Mucosa of rectum (tissue), 2 donors: ENCODE data around the gene AP3S1.
"Not testable (repeated sequence)": the region's sequence is repeated elsewhere in the genome, so short reads cannot be mapped to it uniquely, and the experiment has no call there.

ENCODE experiments used
- H3K27ac ChIP-seq, 2 donors: one replicate each; pipeline ENCODE4 v1.7.0; 2013; ENCODE audit warnings: inconsistent platforms in 2 of 2, low read depth in 2 of 2, low read length in 2 of 2
- H3K27me3 ChIP-seq, 2 donors: one replicate each; pipeline ENCODE4 v1.7.0; 2013; ENCODE audit warnings: low read length in 2 of 2; ENCODE audit not compliant: control insufficient read depth in 2 of 2, insufficient read depth in 2 of 2
- H3K36me3 ChIP-seq, 2 donors: one replicate each; pipeline ENCODE4 v1.7.0; 2013; ENCODE audit warnings: low read length in 2 of 2; ENCODE audit not compliant: control insufficient read depth in 2 of 2, insufficient read depth in 2 of 2
- H3K4me1 ChIP-seq, 2 donors: one replicate each; pipeline ENCODE4 v1.7.0; 2013; ENCODE audit warnings: low read length in 2 of 2, mild to moderate bottlenecking in 1 of 2; ENCODE audit not compliant: control insufficient read depth in 2 of 2, insufficient read depth in 2 of 2
- H3K4me3 ChIP-seq, 2 donors: one replicate each; pipeline ENCODE4 v1.7.0; 2013; ENCODE audit warnings: low read length in 2 of 2
- H3K9ac ChIP-seq, 2 donors: one replicate each; pipeline ENCODE4 v1.7.0; 2013; ENCODE audit warnings: low read length in 2 of 2, low read depth in 1 of 2, mild to moderate bottlenecking in 1 of 2
- H3K9me3 ChIP-seq, 2 donors: one replicate each; pipeline ENCODE4 v1.7.0; 2013; ENCODE audit warnings: low read length in 2 of 2; ENCODE audit not compliant: control insufficient read depth in 2 of 2
- donor health status: healthy.
- donor health status: Normal muscosa, but diverticular disease.

The AP3S1 gene

DNA sequence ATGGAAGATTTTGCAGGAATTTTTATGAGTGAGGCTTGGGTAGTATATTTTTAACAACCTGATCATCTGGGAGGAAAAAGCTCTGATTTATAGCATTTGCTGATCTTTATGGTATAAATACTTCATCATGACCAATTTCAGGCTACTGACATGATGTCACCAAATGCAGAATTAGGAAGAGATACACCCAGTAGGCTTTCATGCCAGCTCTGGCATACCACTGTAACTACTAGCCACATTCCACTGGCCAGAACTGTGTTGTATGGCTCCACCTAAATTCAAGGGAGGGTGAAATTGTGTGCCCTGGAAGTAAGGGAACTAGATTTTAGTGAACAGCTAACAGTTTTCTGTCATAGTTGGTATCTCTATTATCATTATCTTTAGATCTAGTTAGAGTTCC lies 17.6 kb downstream of the AP3S1 start:
- Histone ChIP-seq H3K4me1 (peaks cover 8 to 13% of the 10 kb centered on the region in 2 donors), H3K4me3 (no peak overlapping the region), H3K9ac (no peak overlapping the region), H3K36me3 (no peaks in the 10 kb centered on the region), H3K27ac (no peak overlapping the region), H3K9me3 (peaks cover 0 to 3% of the 10 kb centered on the region in 2 donors), H3K27me3 (no peaks in the 10 kb centered on the region)

DNA sequence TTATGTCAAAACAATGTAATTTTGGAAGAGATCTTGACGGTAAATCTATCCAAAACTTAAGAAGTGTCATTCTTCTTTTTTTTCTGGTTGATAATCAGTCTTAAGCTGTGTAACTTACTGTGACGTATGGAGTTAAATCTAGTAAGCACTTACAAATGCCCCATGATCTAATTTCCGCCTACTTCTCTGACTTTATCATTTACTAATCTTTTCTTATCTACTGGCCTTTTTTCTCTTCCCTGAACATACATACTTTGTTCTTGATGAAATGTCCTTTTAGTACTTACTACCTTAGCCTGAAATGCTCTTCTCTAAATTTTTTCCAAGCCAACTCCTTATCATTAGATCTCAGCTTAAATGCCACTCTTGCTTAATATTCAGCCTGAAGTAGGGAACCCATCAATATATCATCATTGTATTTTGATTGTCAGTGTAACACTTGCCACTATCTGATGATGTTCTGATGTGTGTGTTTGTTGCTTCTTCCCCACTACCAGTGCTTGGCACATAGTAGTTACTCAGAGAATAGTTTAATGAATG lies 27.6 kb downstream of the AP3S1 start:
- no peaks in the 10 kb centered on the region for H3K4me1 ChIP-seq
- H3K27ac ChIP-seq = no peak overlapping the region
- no peak overlapping the region for H3K4me3 ChIP-seq
- H3K36me3 ChIP-seq = peaks cover 11 to 15% of the 10 kb centered on the region in 2 donors
- no peak overlapping the region for H3K9ac ChIP-seq
- no peaks in the 10 kb centered on the region for H3K9me3 ChIP-seq
- H3K27me3 ChIP-seq = no peaks in the 10 kb centered on the region

DNA sequence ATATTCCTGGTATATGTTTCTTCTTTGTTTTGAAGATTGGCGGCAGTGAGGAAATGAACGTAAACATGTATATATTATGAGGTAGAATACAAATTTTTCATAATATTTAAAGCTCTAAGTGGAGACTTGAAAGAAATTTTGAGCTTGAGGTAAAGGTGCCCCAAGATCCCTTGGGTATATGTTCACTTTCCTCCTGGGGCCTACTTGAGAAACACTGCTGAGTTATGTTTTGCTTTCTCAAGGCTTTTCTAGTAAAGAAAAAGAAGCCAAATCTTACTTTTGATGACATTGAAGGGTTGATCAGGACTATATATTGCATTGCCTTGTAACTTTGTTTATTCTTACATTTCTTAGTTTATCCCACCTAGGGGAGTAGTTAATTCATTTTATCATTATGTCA lies 30.7 kb downstream of the AP3S1 start:
- Histone ChIP-seq H3K9me3 (no peaks in the 10 kb centered on the region), H3K27me3 (no peaks in the 10 kb centered on the region), H3K36me3 (peaks cover 11 to 15% of the 10 kb centered on the region in 2 donors), H3K27ac (no peak overlapping the region), H3K9ac (no peak overlapping the region), H3K4me3 (no peak overlapping the region), H3K4me1 (no peaks in the 10 kb centered on the region)

DNA sequence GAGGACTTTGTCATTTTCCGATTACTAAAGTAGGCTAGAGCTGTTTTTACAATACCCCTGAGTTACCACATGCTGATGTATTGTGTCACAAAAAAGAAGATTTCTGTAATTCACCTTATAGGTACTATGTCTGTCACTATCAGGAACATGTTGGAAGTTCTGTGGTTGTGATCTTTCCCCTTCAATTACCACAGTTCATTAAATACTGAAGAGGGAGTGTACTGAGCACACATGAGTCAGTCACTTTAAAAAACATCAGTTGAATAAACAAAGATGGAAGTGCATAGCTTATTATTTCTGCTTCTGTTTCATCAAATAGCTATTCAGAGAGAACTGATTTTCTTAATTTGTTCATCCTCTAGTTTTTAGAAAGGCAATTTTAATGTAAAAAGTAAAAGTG lies 31.7 kb downstream of the AP3S1 start:
- Histone ChIP-seq H3K27me3 (no peaks in the 10 kb centered on the region), H3K36me3 (peaks cover 11 to 15% of the 10 kb centered on the region in 2 donors), H3K9ac (no peak overlapping the region), H3K4me3 (no peak overlapping the region), H3K4me1 (no peaks in the 10 kb centered on the region), H3K9me3 (no peaks in the 10 kb centered on the region), H3K27ac (no peak overlapping the region)

DNA sequence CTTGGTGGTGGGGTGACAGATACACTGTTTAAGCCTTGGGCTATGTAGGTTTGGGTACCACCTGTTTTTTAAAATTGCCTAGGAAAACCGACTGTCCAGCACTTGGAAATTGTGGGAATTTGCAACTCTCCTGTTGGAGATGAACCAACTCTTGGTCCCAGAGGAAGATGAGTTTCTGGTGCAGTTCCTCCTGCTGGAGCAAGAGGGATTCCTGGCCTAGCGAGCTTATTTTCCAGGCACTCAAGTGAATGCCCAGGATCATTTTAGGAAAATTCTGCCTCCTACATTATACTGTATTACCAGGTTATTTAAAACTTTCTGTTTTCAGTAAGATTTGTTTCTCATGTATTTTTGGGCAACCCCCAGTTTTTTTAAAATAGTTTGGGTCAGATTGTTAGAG lies 33.7 kb downstream of the AP3S1 start:
- Histone ChIP-seq H3K4me1 (no peaks in the 10 kb centered on the region), H3K4me3 (no peak overlapping the region), H3K27me3 (no peaks in the 10 kb centered on the region), H3K27ac (no peak overlapping the region), H3K9me3 (no peaks in the 10 kb centered on the region), H3K9ac (no peak overlapping the region), H3K36me3 (peaks cover 7 to 12% of the 10 kb centered on the region in 2 donors)

DNA sequence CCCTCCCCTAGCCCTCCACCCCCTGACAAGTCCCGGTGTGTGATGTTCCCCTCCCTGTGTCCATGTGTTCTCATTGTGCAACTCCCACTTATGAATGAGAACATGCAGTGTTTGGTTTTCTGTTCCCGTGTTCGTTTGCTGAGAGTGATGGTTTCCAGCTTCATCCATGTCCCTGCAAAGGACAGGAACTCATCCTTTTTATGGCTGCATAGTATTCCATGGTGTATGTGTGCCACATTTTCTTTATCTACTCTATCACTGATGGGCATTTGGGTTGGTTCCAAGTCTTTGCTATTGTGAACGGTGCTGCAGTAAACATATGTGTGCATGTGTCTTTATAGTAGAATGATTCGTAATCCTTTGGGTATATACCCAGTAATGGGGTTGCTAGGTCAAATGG lies 35.6 kb downstream of the AP3S1 start:
- not testable (repeated sequence) for H3K27me3 ChIP-seq, H3K27ac ChIP-seq, H3K4me3 ChIP-seq, H3K9me3 ChIP-seq, H3K36me3 ChIP-seq, H3K9ac ChIP-seq, H3K4me1 ChIP-seq

DNA sequence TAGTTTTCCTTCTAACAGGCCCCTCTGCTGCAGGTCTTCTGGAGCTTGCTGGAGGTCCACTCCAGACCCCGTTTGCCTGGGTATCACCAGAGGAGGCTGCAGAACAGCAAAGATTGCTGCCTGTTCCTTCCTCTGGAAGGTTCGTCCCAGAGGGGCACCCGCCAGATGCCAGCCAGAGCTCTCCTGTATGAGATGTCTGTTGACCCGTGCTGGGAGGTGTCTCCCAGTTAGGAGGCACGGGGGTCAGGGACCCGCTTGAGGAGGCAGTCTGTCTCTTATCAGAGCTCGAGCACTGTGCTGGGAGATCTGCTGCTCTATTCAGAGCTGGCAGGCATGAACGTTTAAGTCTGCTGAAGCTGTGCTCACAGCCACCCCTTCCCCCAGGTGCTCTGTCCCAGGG lies 40.7 kb downstream of the AP3S1 start:
- H3K9ac ChIP-seq, H3K27me3 ChIP-seq, H3K4me1 ChIP-seq, H3K9me3 ChIP-seq, H3K36me3 ChIP-seq, H3K27ac ChIP-seq, H3K4me3 ChIP-seq: not testable (repeated sequence)

DNA sequence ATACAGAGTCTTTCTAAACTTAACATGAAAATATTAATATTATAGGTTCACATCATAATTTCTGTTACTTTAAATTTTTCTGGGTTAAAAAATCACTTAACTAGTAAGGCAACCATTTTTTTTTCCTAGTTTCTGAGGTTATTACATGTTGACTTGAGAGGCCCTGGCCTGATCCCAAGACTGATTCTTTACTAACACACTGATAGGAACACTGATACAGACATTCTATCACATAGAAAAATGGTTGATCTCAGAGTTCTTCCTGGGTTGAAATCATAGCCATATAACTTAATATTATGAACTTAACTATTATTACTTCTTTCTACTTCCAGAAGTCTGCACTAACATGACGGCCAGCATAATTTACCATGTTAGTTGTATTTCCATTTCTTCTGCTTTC lies 43.0 kb downstream of the AP3S1 start:
- Histone ChIP-seq H3K27me3 (no peaks in the 10 kb centered on the region), H3K4me3 (no peak overlapping the region), H3K9ac (no peak overlapping the region), H3K27ac (no peak overlapping the region), H3K36me3 (peaks cover 0 to 3% of the 10 kb centered on the region in 2 donors), H3K4me1 (no peaks in the 10 kb centered on the region), H3K9me3 (no peaks in the 10 kb centered on the region)

DNA sequence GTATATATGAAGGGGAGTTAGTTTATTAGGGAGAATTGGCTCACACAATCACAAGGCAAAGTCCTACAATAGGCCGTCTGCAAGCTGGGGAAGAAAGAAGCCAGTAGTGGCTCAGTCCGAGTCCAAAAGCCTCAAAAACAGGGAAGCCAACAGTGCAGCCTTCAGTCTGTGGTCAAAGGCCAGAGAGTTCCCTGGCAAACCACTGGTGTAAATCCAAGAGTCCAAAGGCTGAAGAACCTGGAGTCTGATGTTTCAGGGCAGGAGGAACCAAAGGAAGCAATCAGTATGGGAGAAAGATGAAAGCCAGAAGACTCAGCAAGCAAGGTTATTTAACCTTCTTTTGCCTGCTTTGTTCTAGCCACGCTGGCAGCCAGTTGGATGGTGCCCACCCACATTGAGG lies 43.5 kb downstream of the AP3S1 start:
- not testable (repeated sequence) for H3K9me3 ChIP-seq, H3K27me3 ChIP-seq, H3K4me3 ChIP-seq, H3K36me3 ChIP-seq, H3K27ac ChIP-seq, H3K4me1 ChIP-seq, H3K9ac ChIP-seq

DNA sequence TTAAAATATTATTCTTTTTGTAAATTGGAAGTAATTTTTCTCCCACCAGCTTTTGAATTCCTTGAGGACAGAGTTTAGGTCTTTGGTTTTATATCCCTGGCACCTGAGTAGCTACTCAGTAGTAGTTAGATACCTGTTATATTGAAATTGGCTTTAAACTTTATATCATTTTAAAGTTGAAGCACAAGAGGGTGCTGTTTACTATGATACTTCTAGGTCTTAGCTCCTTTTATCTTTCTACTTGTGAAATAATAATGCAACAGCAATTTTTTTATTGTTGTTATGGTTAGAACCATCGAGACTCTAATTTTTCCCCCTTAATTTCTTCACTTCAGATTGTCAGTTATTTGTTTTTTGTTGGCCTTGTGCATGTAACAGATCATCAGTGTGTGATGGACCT lies 46.3 kb downstream of the AP3S1 start:
- H3K4me1 ChIP-seq = no peaks in the 10 kb centered on the region
- H3K36me3 ChIP-seq = no peaks in the 10 kb centered on the region
- H3K27ac ChIP-seq = no peak overlapping the region
- H3K27me3 ChIP-seq = no peaks in the 10 kb centered on the region
- no peak overlapping the region for H3K4me3 ChIP-seq
- H3K9ac ChIP-seq = no peak overlapping the region
- H3K9me3 ChIP-seq = no peaks in the 10 kb centered on the region

DNA sequence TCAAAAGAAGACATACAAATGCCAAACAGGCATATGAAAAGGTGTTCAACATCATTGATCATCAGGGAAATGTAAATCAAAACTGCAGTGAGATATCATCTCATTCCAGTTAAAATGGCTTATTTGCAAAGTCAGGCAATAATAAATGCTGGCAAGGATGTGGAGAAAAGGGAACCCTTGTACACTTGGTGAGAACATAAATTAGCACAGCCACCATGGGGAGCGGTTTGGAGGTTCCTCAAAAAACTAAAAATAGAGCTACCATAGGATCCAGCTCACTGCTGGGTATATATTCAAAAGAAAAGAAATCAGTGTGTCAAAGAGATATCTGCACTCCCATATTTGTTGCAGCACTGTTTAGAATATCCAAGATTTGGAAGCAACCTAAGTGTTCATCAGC lies 50.3 kb downstream of the AP3S1 start:
- H3K9me3 ChIP-seq = no peaks in the 10 kb centered on the region
- no peaks in the 10 kb centered on the region for H3K4me1 ChIP-seq
- no peak overlapping the region for H3K9ac ChIP-seq
- no peaks in the 10 kb centered on the region for H3K27me3 ChIP-seq
- no peaks in the 10 kb centered on the region for H3K36me3 ChIP-seq
- no peak overlapping the region for H3K27ac ChIP-seq
- H3K4me3 ChIP-seq = no peak overlapping the region
